HFF-Myc (cell line): ENCODE results near the gene TOX2.

Experiments used
- DNase-seq: peaks from one replicate; pipeline ENCODE4 v3.0.0-alpha.2; 2011; ENCODE audit warnings: low read depth; ENCODE audit errors: extremely low read depth
- H3K4me3 ChIP-seq: replicated peaks from 2 replicates; pipeline ENCODE4 v1.5.1; 2011; ENCODE audit warnings: low read depth, mild to moderate bottlenecking, control low read depth, low read length
- CTCF ChIP-seq: IDR thresholded peaks from 2 replicates; pipeline ENCODE4 v1.5.1; 2012; ENCODE audit warnings: mild to moderate bottlenecking, low read depth, low read length, control low read depth; ENCODE audit errors: missing control alignments

TOX2 gene

GRCh38 chr20:43968341-43969000 lies 53.8 kb downstream of the TOX2 start:
- no peak overlapping the region for H3K4me3 ChIP-seq
- no peak for TF ChIP-seq CTCF
- DNase-seq, result no peak

- DNase-seq, result no peak
- no peak for TF ChIP-seq CTCF
Measured at GRCh38 chr20:43969028-43969447, 54.4 kb downstream of the TOX2 start.

GRCh38 chr20:43969501-43970182 lies 55.0 kb downstream of the TOX2 start:
- DNase-seq, result no peak
- no peak overlapping the region for H3K4me3 ChIP-seq
- no peak for TF ChIP-seq CTCF

More at GRCh38 chr20:43969028-43969447, 54.4 kb downstream of the TOX2 start:
- H3K4me3 ChIP-seq, result no peak overlapping the region

GRCh38 chr20:43971267-43971666 lies 56.6 kb downstream of the TOX2 start:
- TF ChIP-seq CTCF, result no peak
- H3K4me3 ChIP-seq, result no peak overlapping the region
- DNase-seq, result no peak

GRCh38 chr20:43972051-43972450 lies 57.4 kb downstream of the TOX2 start:
- no peak overlapping the region for H3K4me3 ChIP-seq
- TF ChIP-seq CTCF, result no peak
- no peak for DNase-seq

- DNase-seq, result no peak
- no peak for TF ChIP-seq CTCF
- no peak overlapping the region for H3K4me3 ChIP-seq
Measured at GRCh38 chr20:43972692-43973091, 58.0 kb downstream of the TOX2 start.

GRCh38 chr20:43973231-43973630 lies 58.6 kb downstream of the TOX2 start:
- DNase-seq, result no peak
- no peak overlapping the region for H3K4me3 ChIP-seq
- TF ChIP-seq CTCF, result no peak
